Pons (tissue), 1 donor: ENCODE data around the gene MMP23B.

ENCODE experiments used
- DNase-seq: peaks from one replicate; pipeline ENCODE4 v3.0.0-alpha.2; 2016; ENCODE audit warnings: low spot score

Gene MMP23B

GRCh38 chr1:1620433-1621139, 11.4 kb upstream of the MMP23B start:
- no peak for DNase-seq

- no peak for DNase-seq
These were observed 10.6 kb upstream of the MMP23B start for GRCh38 chr1:1621173-1622009.

GRCh38 chr1:1622010-1622787, 9.8 kb upstream of the MMP23B start:
- DNase-seq: no peak

- no peak for DNase-seq
These were observed 9.2 kb upstream of the MMP23B start for GRCh38 chr1:1622788-1623094.

- no peak for DNase-seq
These were observed 8.8 kb upstream of the MMP23B start for GRCh38 chr1:1623181-1623630.

- DNase-seq: no peak
These were observed 8.1 kb upstream of the MMP23B start for GRCh38 chr1:1623631-1624442.

- DNase-seq: no peak
These were observed 7.2 kb upstream of the MMP23B start for GRCh38 chr1:1624443-1625403.

- no peak for DNase-seq
These were observed 6.6 kb upstream of the MMP23B start for GRCh38 chr1:1625404-1625775.

- no peak for DNase-seq
These were observed 6.2 kb upstream of the MMP23B start for GRCh38 chr1:1625824-1626206.

GRCh38 chr1:1626207-1627141, 5.5 kb upstream of the MMP23B start:
- DNase-seq: no peak

GRCh38 chr1:1627261-1627828, 4.6 kb upstream of the MMP23B start:
- no peak for DNase-seq

- DNase-seq: no peak
These were observed 3.9 kb upstream of the MMP23B start for GRCh38 chr1:1627829-1628753.

GRCh38 chr1:1628754-1629429, 3.1 kb upstream of the MMP23B start:
- no peak for DNase-seq

GRCh38 chr1:1629430-1630190, 2.4 kb upstream of the MMP23B start:
- no peak for DNase-seq

GRCh38 chr1:1630191-1630964, 1.6 kb upstream of the MMP23B start:
- no peak for DNase-seq
